B cell (primary cell): ENCODE data around the gene TMEM132D. TPM values are rescaled to one million over a fixed set of nuclear protein-coding genes. Genes with fewer than 3 reads are reported as not detected.

Source experiments
- ATAC-seq: fragments of 200-7000 bp; cut with Tn5 transposase; one replicate; pipeline ENCODE4 v1.10.0; 2021; ENCODE audit warnings: low read depth, mild to moderate bottlenecking, moderate number of reproducible peaks, moderate library complexity
- CTCF ChIA-PET: fragments of 350-600 bp; sonication (Branson Sonifier 250); formaldehyde crosslinking; loops from one replicate; lab custom pipeline; 2021; ENCODE audit warnings: antibody characterized with exemption, inconsistent platforms; lab: Charles Lee
- POLR2A ChIA-PET: fragments of 350-600 bp; sonication (Branson Sonifier 250); formaldehyde crosslinking; loops from one replicate; lab custom pipeline; 2021; ENCODE audit warnings: antibody characterized with exemption; lab: Charles Lee
- DNase-seq: peaks from one replicate; pipeline ENCODE4 v3.0.0; 2013
- H2AFZ ChIP-seq: 2 replicates; pipeline ENCODE4 v1.6.1; 2012; ENCODE audit warnings: mild to moderate bottlenecking, low read depth, low read length; ENCODE audit not compliant: insufficient read depth, poor library complexity, severe bottlenecking
- H3K27ac ChIP-seq, 2 donors: 1 replicate in 1 of 2; 2 replicates in 1 of 2; pipeline ENCODE4 v1.5.1; 2012 to 2013; ENCODE audit warnings: low read length in 2 of 2, mild to moderate bottlenecking in 2 of 2, moderate library complexity in 1 of 2
- H3K27me3 ChIP-seq, 4 experiments: fragments of 200-600 bp in 1 of 4; sonication (generic) in 1 of 4; replicated peaks in 1 of 4; 1 replicate in 2 of 4; 2 replicates in 2 of 4; pipeline versions ENCODE4 v1.6.1 to v1.7.0; 2013 to 2016; ENCODE audit warnings: low read length in 3 of 4, mild to moderate bottlenecking in 2 of 4, mixed read lengths in 1 of 4, moderate library complexity in 1 of 4; ENCODE audit not compliant: insufficient read depth in 4 of 4, control insufficient read depth in 3 of 4; ENCODE audit errors: control extremely low read depth in 1 of 4
- H3K36me3 ChIP-seq, 2 experiments: replicated peaks in 1 of 2; 1 replicate in 1 of 2; 2 replicates in 1 of 2; pipeline versions ENCODE4 v1.6.1 to v1.7.1; 2013; ENCODE audit warnings: low read length in 1 of 2; ENCODE audit not compliant: insufficient read depth in 2 of 2, control insufficient read depth in 1 of 2; ENCODE audit errors: control extremely low read depth in 1 of 2, extremely low read depth in 1 of 2
- H3K4me1 ChIP-seq, 2 donors: fragments of 200-600 bp in 1 of 2; sonication (generic) in 1 of 2; 1 replicate in 1 of 2; 2 replicates in 1 of 2; pipeline versions ENCODE4 v1.5.1 to v1.6.1; 2013 to 2017; ENCODE audit warnings: low read length in 2 of 2; ENCODE audit not compliant: control insufficient read depth in 2 of 2, insufficient read depth in 2 of 2
- H3K4me2 ChIP-seq: replicated peaks from 2 replicates; pipeline ENCODE3; 2012; ENCODE audit warnings: mild to moderate bottlenecking, low read depth, low read length; ENCODE audit not compliant: poor library complexity, severe bottlenecking
- H3K4me3 ChIP-seq, 5 experiments: fragments of 200-600 bp in 1 of 5; sonication (generic) in 1 of 5; 1 replicate in 3 of 5; 2 replicates in 2 of 5; pipeline versions ENCODE4 v1.5.1 to v1.7.0; 2011 to 2016; ENCODE audit warnings: low read length in 4 of 5, mild to moderate bottlenecking in 4 of 5, low read depth in 2 of 5, control low read depth in 1 of 5, moderate library complexity in 1 of 5; ENCODE audit not compliant: insufficient read depth in 1 of 5; ENCODE audit errors: control extremely low read depth in 1 of 5, extremely low read depth in 1 of 5
- H3K79me2 ChIP-seq: fragments of 200-600 bp; sonication (generic); one replicate; pipeline ENCODE4 v1.6.0; 2016; ENCODE audit warnings: low read length; ENCODE audit not compliant: control insufficient read depth, insufficient read depth
- H3K9ac ChIP-seq: fragments of 200-600 bp; sonication (generic); 2 replicates; pipeline ENCODE4 v1.6.1; 2017; ENCODE audit warnings: mild to moderate bottlenecking, low read length, moderate library complexity
- H3K9me3 ChIP-seq, 3 donors: one replicate each; pipeline versions ENCODE4 v1.6.1 to v1.7.1; 2013; ENCODE audit warnings: low read length in 2 of 3; ENCODE audit not compliant: control insufficient read depth in 2 of 3, insufficient read depth in 1 of 3; ENCODE audit errors: control extremely low read depth in 1 of 3
- H4K20me1 ChIP-seq: 2 replicates; pipeline ENCODE4 v1.6.0; 2012; ENCODE audit warnings: mild to moderate bottlenecking, low read length; ENCODE audit not compliant: insufficient read depth, control insufficient read depth, poor library complexity, severe bottlenecking
- H3K27ac Mint-ChIP-seq: one replicate; pipeline ENCODE4 v1.8.0; 2021; ENCODE audit warnings: mixed read lengths
- H3K27me3 Mint-ChIP-seq: one replicate; pipeline ENCODE4 v1.8.0; 2021; ENCODE audit warnings: mixed read lengths
- H3K4me1 Mint-ChIP-seq: one replicate; pipeline ENCODE4 v1.8.0; 2021; ENCODE audit warnings: mixed read lengths
- H3K4me3 Mint-ChIP-seq: one replicate; pipeline ENCODE4 v1.8.0; 2021; ENCODE audit warnings: mixed read lengths
- H3K9me3 Mint-ChIP-seq: one replicate; pipeline ENCODE4 v1.8.0; 2022; ENCODE audit warnings: mixed read lengths; ENCODE audit not compliant: insufficient read depth
- EZH2 ChIP-seq: IDR thresholded peaks from 2 replicates; pipeline ENCODE4 v1.6.1; 2012; ENCODE audit warnings: borderline replicate concordance, low read depth, mild to moderate bottlenecking, moderate library complexity, low read length; ENCODE audit not compliant: insufficient read depth, poor library complexity, severe bottlenecking
- WGBS: methylation state at CpG from one replicate; pipeline ENCODE4 v1.1.5; 2013; ENCODE audit warnings: missing lambda C conversion rate; ENCODE audit not compliant: insufficient coverage; 5-methylcytosine and 5-hydroxymethylcytosine counted together
- intact Hi-C: fragments of 100-400 bp; cut with micrococcal nuclease; formaldehyde crosslinking; loops from one replicate; pipeline ENCODE4 v1.10.0; 2022
- polyA plus RNA-seq: library from polyadenylated mRNA; depleted of rRNA; stranded (reverse); fragments of >200 nt; gene quantifications from 2 replicates; pipeline ENCODE4 v1.2.3, GENCODE V29; 2012
- total RNA-seq, 2 donors: library from RNA; stranded (reverse); fragments of 120-200 nt in 1 of 2; gene quantifications; 1 replicate in 1 of 2; 2 replicates in 1 of 2; pipeline versions ENCODE4 v1.2.3 to v1.2.4, GENCODE V29; 2013 to 2022
- TF ChIP-seq, protein P1 (sequence below): fragments of 200-600 bp; IDR thresholded peaks from one replicate; pipeline ENCODE4 v1.8.0; 2022; ENCODE audit warnings: antibody characterized with exemption, mild to moderate bottlenecking

Gene TMEM132D
- total and polyA plus RNA-seq, 2 donors (not counting 1 experiment from before 2014, with no cell fraction given), result not detected

DNA sequence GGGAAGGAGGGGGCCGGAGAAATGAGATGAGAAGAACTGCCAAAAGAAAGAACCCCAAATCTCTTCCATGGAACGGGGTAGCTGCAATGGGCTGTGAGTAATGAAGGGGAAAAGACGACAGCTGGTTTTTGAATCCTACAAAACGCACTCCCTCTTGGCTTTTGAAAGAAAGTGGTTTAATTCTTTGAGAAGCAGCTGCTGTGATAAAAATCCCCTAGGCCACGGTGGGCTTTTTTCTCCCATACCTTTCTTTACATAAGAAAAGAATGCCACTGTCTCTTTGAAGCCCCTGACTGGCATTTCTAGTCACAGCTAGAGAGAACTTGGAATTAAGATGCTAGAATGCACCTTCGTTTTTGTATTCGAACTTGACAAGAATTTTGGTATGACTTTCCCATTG is 564.5 kb downstream of the TMEM132D start:
- H3K27me3 Mint-ChIP-seq, result no peaks in the 10 kb centered on the region
- H3K4me1 Mint-ChIP-seq, result no peaks in the 10 kb centered on the region
- H3K9me3 ChIP-seq, result peaks cover 0 to 17% (median 4%) of the 10 kb centered on the region in 3 donors
- no peak overlapping the region for H3K4me3 ChIP-seq
- no peak overlapping the region for H3K4me2 ChIP-seq
- no peaks in the 10 kb centered on the region for H3K79me2 ChIP-seq
- intact Hi-C loops, result no loop called here
- WGBS, result 88% methylated on average over 1 of the region's 7 CpGs
- TF ChIP-seq, protein P1, sequence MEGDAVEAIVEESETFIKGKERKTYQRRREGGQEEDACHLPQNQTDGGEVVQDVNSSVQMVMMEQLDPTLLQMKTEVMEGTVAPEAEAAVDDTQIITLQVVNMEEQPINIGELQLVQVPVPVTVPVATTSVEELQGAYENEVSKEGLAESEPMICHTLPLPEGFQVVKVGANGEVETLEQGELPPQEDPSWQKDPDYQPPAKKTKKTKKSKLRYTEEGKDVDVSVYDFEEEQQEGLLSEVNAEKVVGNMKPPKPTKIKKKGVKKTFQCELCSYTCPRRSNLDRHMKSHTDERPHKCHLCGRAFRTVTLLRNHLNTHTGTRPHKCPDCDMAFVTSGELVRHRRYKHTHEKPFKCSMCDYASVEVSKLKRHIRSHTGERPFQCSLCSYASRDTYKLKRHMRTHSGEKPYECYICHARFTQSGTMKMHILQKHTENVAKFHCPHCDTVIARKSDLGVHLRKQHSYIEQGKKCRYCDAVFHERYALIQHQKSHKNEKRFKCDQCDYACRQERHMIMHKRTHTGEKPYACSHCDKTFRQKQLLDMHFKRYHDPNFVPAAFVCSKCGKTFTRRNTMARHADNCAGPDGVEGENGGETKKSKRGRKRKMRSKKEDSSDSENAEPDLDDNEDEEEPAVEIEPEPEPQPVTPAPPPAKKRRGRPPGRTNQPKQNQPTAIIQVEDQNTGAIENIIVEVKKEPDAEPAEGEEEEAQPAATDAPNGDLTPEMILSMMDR, result no peak
- TF ChIP-seq EZH2, result no peak
- no peaks in the 10 kb centered on the region for H4K20me1 ChIP-seq
- no peaks in the 10 kb centered on the region for H3K27me3 ChIP-seq
- no peaks in the 10 kb centered on the region for H3K36me3 ChIP-seq
- ChIA-PET CTCF (no interaction called here), POLR2A (no interaction called here)
- H3K27ac Mint-ChIP-seq, result no peak overlapping the region
- DNase-seq (no peak), ATAC-seq (no peak)
- no peak overlapping the region for H2AFZ ChIP-seq
- no peak overlapping the region for H3K9ac ChIP-seq
- H3K4me1 ChIP-seq, result no peaks in the 10 kb centered on the region
- no peak overlapping the region for H3K27ac ChIP-seq
- H3K9me3 Mint-ChIP-seq, result peaks cover 5% of the 10 kb centered on the region
- H3K4me3 Mint-ChIP-seq, result no peak overlapping the region

DNA sequence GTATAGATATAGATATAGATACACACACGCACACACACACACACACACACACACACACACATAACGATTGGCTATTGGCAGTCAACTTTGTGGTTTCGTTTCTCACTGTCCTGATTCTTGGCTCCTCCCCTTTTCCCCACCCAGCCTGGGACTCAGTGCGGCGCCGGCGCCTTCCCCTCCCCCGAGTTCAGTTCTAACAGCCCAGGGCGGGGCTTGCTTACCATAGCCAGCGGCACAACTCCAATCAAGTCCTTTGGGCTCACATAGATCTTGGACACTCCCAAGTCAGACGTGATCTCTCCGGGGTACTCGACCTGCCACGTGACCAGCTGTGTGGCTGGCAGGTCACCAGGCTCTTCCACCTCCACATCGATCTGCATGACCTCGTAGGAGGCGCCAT is 566.4 kb downstream of the TMEM132D start:
- CTCF ChIA-PET, result no interaction called here
- POLR2A ChIA-PET, result no interaction called here
- ATAC-seq (no peak), DNase-seq (no peak)
- Histone ChIP-seq H3K27me3 (no peaks in the 10 kb centered on the region), H3K4me2 (no peak overlapping the region), H3K9me3 (peaks cover 0 to 17% (median 4%) of the 10 kb centered on the region in 3 donors), H3K36me3 (no peaks in the 10 kb centered on the region), H3K9ac (no peak overlapping the region), H3K27ac (no peak overlapping the region), H4K20me1 (no peaks in the 10 kb centered on the region), H3K4me3 (no peak overlapping the region), H2AFZ (no peak overlapping the region), H3K4me1 (no peaks in the 10 kb centered on the region), H3K79me2 (no peaks in the 10 kb centered on the region)
- WGBS, result 92% methylated on average over 16 of the region's 17 CpGs
- intact Hi-C loops, result no loop called here
- H3K4me1 Mint-ChIP-seq, result no peaks in the 10 kb centered on the region
- H3K27ac Mint-ChIP-seq, result no peak overlapping the region
- H3K9me3 Mint-ChIP-seq, result peaks cover 5% of the 10 kb centered on the region
- H3K4me3 Mint-ChIP-seq, result no peak overlapping the region
- H3K27me3 Mint-ChIP-seq, result no peaks in the 10 kb centered on the region
- TF ChIP-seq, protein P1, result no peak
- no peak for TF ChIP-seq EZH2
